GM19351 (cell line): Measurements from ENCODE around the gene RNF151.

Experiments
- ATAC-seq: cut with Tn5 transposase; IDR thresholded peaks from one replicate; pipeline ENCODE4 v1.9.1; 2021; ENCODE audit warnings: mild to moderate bottlenecking, moderate library complexity; ENCODE audit not compliant: unreplicated experiment

RNF151 gene

DNA sequence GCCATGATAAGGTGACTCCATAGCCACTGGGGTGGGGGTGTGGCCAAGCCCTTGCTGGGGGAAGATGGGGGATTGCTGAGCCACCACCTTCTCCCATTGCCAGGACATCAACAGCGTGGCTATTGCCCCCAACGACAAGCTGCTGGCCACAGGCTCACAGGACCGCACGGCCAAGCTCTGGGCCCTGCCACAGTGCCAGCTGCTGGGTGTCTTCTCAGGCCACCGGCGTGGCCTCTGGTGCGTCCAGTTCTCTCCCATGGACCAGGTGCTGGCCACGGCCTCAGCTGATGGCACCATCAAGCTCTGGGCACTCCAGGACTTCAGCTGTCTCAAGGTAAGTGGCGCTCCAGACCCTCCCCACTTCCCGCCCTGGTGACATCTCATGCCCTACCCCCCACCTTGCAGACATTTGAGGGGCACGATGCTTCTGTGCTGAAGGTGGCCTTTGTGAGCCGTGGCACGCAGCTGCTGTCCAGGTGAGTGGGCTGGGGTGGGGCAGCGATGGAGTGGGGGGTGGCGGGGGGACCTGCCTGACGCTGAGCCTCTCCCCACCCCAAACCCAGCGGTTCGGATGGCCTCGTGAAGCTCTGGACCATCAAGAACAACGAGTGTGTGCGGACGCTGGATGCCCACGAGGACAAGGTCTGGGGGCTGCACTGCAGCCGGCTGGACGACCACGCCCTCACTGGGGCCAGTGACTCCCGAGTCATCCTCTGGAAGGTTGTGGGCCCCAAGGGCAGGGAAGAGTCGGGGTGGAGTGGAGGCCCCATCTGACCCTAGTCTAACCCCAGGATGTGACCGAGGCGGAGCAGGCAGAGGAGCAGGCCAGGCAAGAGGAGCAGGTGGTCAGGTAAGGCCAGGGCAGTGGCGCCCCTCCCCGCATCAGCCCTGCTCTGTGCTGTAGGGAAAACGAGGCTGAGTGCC lies 10.6 kb downstream of the RNF151 start:
- no peak for ATAC-seq

DNA sequence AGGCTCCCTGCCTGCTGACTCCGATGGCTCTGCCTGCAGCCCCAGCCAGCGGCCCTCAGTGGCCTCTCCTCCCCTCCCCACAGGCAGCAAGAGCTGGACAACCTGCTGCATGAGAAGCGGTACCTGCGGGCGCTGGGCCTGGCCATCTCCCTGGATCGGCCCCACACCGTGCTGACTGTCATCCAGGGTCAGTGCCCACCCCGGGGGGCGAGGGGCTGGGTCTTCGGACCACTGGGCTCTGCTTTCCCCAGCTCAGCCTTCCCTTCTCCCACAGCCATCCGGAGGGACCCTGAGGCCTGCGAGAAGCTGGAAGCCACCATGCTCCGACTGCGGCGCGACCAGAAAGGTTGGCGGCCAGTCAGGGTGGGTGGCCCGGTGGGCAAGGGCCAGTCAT lies 11.2 kb downstream of the RNF151 start:
- ATAC-seq: no peak

- no peak for ATAC-seq
Measured at GRCh38 chr16:1978476-1979120, 11.9 kb downstream of the RNF151 start.

DNA sequence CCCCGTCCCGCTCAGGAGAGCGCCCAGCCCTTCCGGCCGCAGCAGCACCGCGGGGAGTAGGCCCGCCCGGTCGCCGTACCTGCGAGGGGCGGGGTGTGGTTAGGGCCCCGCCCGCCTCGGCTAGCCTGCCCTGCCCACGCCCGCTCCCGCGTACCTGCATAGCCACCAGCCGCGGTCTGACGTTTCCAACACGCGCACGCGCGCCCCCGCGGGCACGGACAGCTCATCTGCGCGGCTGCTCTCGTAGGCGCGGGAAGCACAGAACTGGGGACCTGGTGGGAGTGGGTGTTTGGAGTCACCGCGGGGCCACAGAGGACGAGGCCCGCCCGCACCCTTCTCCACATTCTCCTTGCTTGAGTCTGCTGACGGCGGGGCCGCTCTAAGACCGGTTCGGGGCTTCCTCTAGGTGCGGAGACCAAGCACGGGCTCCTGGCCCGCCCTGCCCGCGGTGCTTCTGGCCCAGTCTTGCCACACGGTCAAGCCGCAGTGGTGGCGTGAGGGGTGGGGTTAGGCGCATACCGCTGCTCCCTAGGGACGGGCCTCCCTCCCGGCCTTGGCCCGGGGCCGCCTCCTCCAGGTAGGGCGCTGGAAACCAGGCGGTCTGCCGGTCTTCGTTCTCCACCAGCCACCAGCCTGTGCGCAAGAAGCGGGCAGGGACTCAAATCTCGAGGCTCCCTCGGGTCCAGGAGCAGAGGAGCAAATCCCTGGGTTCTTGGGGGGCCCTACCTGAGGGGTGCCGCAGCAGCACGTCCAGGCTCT lies 12.8 kb downstream of the RNF151 start:
- no peak for ATAC-seq

GRCh38 chr16:1980030-1980769 lies 13.5 kb downstream of the RNF151 start:
- no peak for ATAC-seq

DNA sequence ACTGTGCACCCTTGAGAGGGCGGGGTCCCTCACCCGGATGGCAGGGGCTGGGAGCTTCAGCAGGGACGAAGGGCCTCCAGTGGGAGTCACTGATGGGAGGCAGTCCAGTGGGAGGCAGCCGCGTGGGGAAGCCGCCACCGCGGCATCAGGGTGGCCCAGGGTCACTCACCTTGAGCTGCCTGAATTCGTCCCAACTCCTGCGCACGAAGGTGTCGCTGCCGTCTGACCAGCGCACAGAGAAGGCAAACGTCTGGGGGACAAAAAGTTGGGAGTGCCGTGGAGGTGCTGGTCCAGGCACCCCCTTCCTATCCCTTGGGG lies 14.1 kb downstream of the RNF151 start:
- ATAC-seq: no peak

DNA sequence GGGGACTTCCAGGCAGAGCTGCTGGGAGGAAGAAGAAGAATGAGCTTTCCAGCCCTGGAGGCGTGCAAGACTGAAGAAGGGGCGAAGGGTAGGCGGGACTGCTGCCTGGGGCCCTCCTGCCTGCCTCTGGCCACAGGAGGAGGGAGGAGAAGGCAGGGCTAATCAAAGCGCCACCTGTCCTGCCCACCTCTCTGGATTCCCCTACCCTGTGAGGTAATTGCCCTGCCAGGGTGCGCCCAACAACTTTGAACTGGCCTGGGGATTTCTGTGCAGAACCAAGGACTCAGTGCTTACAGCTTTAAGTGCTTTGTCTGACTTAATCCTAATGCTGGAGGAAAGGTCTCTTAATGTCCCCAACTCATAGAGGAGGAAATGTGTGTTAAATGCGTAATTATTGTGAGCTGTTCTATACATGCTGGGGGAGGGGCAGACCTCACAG lies 14.8 kb downstream of the RNF151 start, which contains the start of gene NOXO1:
Gene NOXO1 (minus strand): TSS at position 72 of the 439 bp plus-strand sequence. CDS start 290 bp downstream, outside the sequence.
- no peak for ATAC-seq

DNA sequence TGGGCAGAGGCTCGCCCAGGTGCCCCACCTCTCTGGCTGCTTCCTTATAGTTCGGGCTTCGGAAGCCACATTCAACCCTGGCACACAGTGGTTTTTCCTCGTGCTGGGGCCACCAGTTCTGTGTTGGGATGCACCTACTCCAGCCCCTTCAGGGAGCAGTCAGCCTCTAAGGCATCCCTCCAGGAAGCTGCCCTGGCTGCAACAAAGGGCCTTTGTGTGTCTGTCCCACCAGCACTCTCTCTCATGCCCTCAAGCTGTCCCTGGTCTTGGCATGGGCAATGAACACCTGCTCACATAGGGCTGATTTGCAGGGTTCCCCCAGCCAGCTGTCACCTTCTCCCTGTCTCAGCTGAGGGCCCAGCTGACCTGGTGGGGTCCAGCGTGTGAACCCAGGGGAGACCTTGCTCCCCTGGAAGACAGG lies 15.4 kb downstream of the RNF151 start:
- ATAC-seq: no peak

DNA sequence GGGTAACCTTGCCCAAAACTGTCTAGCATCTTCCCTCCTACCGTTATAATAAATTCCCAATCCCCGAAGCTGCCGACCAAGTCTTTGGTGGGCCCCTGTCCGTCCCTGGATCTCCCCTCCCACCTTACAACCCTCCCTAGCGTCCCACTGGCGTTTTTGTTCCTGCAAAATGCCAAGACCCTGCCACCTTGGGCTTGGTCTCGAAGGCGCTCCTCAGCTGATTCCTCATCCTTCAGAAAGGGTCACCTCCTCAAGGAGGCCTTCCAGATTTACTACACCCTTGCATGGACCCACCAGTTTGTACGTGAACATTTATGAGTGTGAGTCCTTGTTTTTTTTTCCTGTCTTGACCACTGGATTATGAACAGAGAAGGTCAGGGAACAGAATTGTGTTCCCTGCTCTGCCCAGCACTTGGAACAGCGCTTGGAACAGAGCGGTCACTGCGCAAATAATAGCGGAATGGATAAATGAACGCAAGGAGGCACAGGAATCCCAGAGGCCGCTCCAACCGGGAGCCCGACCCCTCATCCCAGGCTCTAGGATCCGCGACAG lies 16.4 kb downstream of the RNF151 start:
- no peak for ATAC-seq

DNA sequence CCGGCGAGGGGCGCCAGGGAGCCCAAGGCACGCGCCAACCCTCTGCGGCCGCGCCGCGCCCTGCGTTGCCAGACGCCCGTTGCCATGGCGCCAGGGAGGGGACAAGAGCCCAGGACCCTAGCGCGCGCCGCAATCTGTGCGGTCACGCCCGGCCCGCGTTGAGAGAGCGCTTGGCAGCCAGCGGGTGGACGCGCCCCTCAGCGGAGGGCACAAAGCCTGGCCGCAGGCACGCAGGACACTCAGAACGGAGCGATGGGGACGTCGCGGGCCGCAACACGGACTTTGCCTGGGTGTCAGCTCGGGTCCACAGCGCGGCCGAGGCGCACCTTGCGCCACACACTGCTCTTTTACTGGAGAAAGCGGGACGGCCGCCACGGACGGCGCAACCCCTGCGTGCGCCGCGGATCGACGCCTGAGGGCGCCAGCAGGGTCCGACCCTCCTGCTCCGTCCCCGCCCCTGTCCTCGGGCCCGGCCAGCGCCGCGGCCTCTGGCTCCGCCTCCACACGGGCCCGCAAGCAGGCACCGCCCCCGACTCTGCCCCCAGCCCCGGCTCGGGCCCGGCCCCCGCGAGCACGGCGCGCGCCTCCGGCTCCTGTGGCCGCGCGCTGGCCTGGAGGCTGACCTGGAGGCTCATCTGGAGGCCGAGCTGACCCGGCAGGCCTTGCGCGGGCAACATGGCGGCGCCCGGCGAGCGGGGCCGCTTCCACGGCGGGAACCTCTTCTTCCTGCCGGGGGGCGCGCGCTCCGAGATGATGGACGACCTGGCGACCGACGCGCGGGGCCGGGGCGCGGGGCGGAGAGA lies 17.1 kb downstream of the RNF151 start, which contains the start of gene GFER:
Gene GFER (plus strand): TSS at position 650 of the 803 bp plus-strand sequence. CDS start 26 bp downstream, at position 676.
- ATAC-seq: peak; percentile 82

GRCh38 chr16:1984347-1985225 lies 17.9 kb downstream of the RNF151 start:
- peak; percentile 15 for ATAC-seq

DNA sequence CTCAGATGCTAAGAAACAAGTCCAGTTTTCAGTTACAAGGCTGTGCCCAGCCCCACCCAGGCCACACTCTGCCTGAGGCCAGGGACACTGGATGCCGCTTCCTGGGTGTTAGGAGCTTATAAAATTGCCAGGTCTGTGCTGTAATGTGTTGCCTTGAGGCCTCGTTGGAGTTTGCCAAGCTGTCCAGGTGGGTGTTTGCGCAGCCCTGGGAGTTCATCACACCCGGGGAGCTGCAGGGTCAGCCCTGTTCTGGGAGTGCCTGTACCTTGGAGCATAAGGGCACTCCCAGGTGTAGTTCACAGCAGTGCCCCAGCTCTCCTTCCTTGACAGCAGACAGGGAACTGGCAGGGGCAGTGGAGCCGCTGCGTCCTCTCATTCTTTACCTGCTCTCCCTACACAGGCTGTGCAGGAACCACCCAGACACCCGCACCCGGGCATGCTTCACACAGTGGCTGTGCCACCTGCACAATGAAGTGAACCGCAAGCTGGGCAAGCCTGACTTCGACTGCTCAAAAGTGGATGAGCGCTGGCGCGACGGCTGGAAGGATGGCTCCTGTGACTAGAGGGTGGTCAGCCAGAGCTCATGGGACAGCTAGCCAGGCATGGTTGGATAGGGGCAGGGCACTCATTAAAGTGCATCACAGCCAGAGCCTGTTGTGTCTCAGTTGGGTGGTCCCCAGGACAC lies 19.0 kb downstream of the RNF151 start:
- ATAC-seq: no peak

GRCh38 chr16:1987198-1987597 lies 20.5 kb downstream of the RNF151 start:
- no peak for ATAC-seq

- no peak for ATAC-seq
Measured at GRCh38 chr16:1989209-1990100, 22.8 kb downstream of the RNF151 start, which contains the start of gene SYNGR3. Gene SYNGR3, plus strand, starts transcription at chr16:1989970. Its CDS starts 133 bp downstream, at chr16:1990103.

DNA sequence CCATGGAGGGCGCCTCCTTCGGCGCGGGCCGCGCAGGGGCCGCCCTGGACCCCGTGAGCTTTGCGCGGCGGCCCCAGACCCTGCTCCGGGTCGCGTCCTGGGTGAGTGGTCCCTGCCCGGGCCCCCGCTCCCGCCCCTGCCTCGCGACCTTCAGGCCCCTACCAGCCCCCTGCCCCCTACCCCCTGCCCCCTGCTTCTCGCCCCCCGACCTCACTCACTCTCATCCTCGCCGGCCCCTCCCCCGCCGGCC lies 23.4 kb downstream of the RNF151 start:
- no peak for ATAC-seq

DNA sequence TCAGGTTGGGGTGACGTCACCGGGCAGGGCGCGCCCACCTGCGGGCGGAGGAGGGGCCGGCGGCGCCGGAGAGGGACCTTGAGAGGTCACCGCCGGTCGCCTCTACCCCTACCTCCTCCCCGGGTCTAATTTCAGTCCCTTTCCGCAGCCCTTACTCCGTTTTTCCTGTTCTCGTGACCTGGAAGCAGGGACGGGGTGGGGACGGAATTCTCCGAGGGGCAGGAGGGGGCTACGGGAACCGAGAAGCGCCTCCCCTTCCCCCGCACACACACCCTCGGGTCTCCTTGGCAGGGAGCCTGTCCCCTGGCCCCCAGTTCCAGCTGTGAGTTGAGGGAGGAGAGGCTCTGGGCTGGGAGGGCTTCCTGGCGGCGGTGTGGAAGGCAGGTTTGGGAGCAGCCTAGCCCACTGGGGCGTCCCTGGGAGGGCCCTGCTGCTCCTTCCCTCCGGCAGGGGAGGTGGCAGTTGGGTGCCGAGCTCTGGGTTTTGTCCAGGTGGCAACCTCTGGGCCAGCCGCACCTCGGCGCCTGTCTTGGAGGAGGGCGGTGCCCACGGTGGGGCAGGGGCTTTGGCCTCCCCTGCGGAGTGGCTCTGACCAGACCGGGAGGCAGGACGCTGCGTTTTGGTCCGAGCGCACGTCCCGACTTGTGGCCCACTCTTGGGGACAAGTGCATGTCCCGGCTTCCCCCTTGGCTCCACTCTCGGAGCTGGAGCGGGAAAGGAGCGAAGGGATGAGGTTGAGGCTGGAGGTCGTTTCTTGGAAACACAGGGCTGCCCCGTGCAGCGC lies 23.9 kb downstream of the RNF151 start:
- ATAC-seq: no peak
